GM12878 (cell line): ENCODE measurements around the gene USH1C. TPM values are rescaled to one million over a fixed set of nuclear protein-coding genes. Genes with fewer than 3 reads are reported as not detected.

Experiments
- ATAC-seq: fragments of 200-7000 bp; cut with Tn5 transposase; 3 replicates; pipeline ENCODE4 v1.9.1; 2020; ENCODE audit warnings: mild to moderate bottlenecking, moderate library complexity
- BruUV-seq: library from RNA; stranded (reverse); fragments of 400-500 nt; replicated peaks from 2 replicates; lab custom pipeline; 2021; lab: Mats Ljungman, UMichigan
- CTCF ChIA-PET: fragments of 300-600 bp; sonication (Branson Sonifier 250); formaldehyde crosslinking; extraction: SDS; loops from one replicate; lab custom pipeline; 2021; ENCODE audit warnings: inconsistent platforms; lab: Yijun Ruan, JAX
- POLR2A ChIA-PET: fragments of 350-600 bp; formaldehyde crosslinking; extraction: SDS; loops from one replicate; lab custom pipeline; 2021; ENCODE audit warnings: inconsistent platforms; lab: Charles Lee
- RAD21 ChIA-PET: fragments of 300-600 bp; sonication (Branson Sonifier 250); formaldehyde crosslinking; loops from one replicate; lab custom pipeline; 2023; ENCODE audit warnings: antibody characterized with exemption; ENCODE audit not compliant: unreplicated experiment; lab: Charles Lee
- SMC1A ChIA-PET: fragments of 300-600 bp; sonication (Branson Sonifier 250); formaldehyde crosslinking; loops from one replicate; lab custom pipeline; 2023; ENCODE audit not compliant: unreplicated experiment, uncharacterized antibody; lab: Charles Lee
- DNase-seq: peaks from one replicate; pipeline ENCODE4 v3.0.0-alpha.2; 2011; ENCODE audit warnings: low read depth, low spot score
- FAIRE-seq: peaks from 3 replicates; lab custom pipeline; 2011; peaks lifted over from hg19 to GRCh38; lab: Jason Lieb, UNC
- H2AFZ ChIP-seq: 2 replicates; pipeline ENCODE4 v1.6.0; 2011; ENCODE audit warnings: low read depth, low read length, control low read depth; ENCODE audit not compliant: control insufficient read depth
- H3K27ac ChIP-seq: 2 replicates; pipeline ENCODE4 v1.5.1; 2011; ENCODE audit warnings: control low read depth; ENCODE audit not compliant: control insufficient read depth, insufficient read depth
- H3K27me3 ChIP-seq, 2 experiments: replicated peaks in 1 of 2; 2 replicates each; pipeline versions ENCODE4 v1.6.0 to v1.6.1; 2011; ENCODE audit warnings: low read length in 1 of 2; ENCODE audit not compliant: control insufficient read depth in 2 of 2, insufficient read depth in 2 of 2
- H3K36me3 ChIP-seq, 2 experiments: 2 replicates each; pipeline ENCODE4 v1.5.1; 2011; ENCODE audit warnings: low read length in 1 of 2; ENCODE audit not compliant: control insufficient read depth in 2 of 2, insufficient read depth in 2 of 2
- H3K4me1 ChIP-seq: 2 replicates; pipeline ENCODE4 v1.6.1; 2011; ENCODE audit warnings: mild to moderate bottlenecking, low read length, moderate library complexity, mixed read lengths; ENCODE audit not compliant: control insufficient read depth, insufficient read depth
- H3K4me2 ChIP-seq: 2 replicates; pipeline ENCODE4 v1.6.0; 2011; ENCODE audit warnings: control low read depth; ENCODE audit not compliant: control insufficient read depth, insufficient read depth
- H3K4me3 ChIP-seq: fragments of 200-600 bp; sonication (generic); 2 replicates; pipeline ENCODE4 v1.5.1; 2016
- H3K79me2 ChIP-seq: 2 replicates; pipeline ENCODE4 v1.6.0; 2011; ENCODE audit warnings: low read length; ENCODE audit not compliant: control insufficient read depth, insufficient read depth
- H3K9ac ChIP-seq: 2 replicates; pipeline ENCODE4 v1.8.0; 2011; ENCODE audit warnings: low read length, control low read depth, mixed read lengths; ENCODE audit not compliant: control insufficient read depth, insufficient read depth
- H3K9me3 ChIP-seq: replicated peaks from 3 replicates; pipeline ENCODE4 v1.5.1; 2011; ENCODE audit warnings: mild to moderate bottlenecking, low read length; ENCODE audit not compliant: control insufficient read depth, insufficient read depth
- H4K20me1 ChIP-seq: 2 replicates; pipeline ENCODE4 v1.6.0; 2011; ENCODE audit not compliant: control insufficient read depth, insufficient read depth
- DPF2 ChIP-seq: fragments of 450-650 bp; IDR thresholded peaks from 2 replicates; pipeline ENCODE4 v1.6.1; 2017; ENCODE audit warnings: mild to moderate bottlenecking
- FOS ChIP-seq: IDR thresholded peaks from 3 replicates; pipeline ENCODE4 v1.6.1; 2011; ENCODE audit warnings: borderline replicate concordance; ENCODE audit not compliant: insufficient read length; ENCODE audit errors: extremely low read depth
- HSF1 ChIP-seq: fragments of 150-350 bp; IDR thresholded peaks from 2 replicates; pipeline ENCODE4 v1.6.1; 2014; ENCODE audit warnings: mild to moderate bottlenecking, low read depth, low read length
- JUND ChIP-seq: IDR thresholded peaks from 2 replicates; pipeline ENCODE4 v1.6.1; 2012; ENCODE audit warnings: low read depth, mild to moderate bottlenecking, low read length, improper control_type of control experiment, moderate library complexity
- POLR2A ChIP-seq: IDR thresholded peaks from 2 replicates; pipeline ENCODE4 v1.6.1; 2011; ENCODE audit warnings: low read depth, mild to moderate bottlenecking, low read length
- POLR2AphosphoS5 ChIP-seq: IDR thresholded peaks from 2 replicates; pipeline ENCODE4 v1.6.1; 2011; ENCODE audit warnings: mild to moderate bottlenecking, low read length, inconsistent platforms
- RELA ChIP-seq: fragments of 450-650 bp; IDR thresholded peaks from 2 replicates; pipeline ENCODE4 v1.8.0; 2014; ENCODE audit warnings: borderline replicate concordance; ENCODE audit not compliant: partially characterized antibody
- RELB ChIP-seq: fragments of 450-650 bp; IDR thresholded peaks from 2 replicates; pipeline ENCODE4 v1.6.1; 2017; ENCODE audit warnings: low read depth, mild to moderate bottlenecking, moderate library complexity
- STAT1 ChIP-seq: fragments of 450-650 bp; conservative IDR thresholded peaks from 2 replicates; pipeline ENCODE4 v1.6.1; 2014; ENCODE audit warnings: antibody characterized with exemption, mild to moderate bottlenecking
- USF2 ChIP-seq: IDR thresholded peaks from 2 replicates; pipeline ENCODE4 v1.6.1; 2011; ENCODE audit warnings: low read depth, low read length, improper control_type of control experiment, borderline replicate concordance
- ZBTB33 ChIP-seq: fragments of 450-650 bp; IDR thresholded peaks from 2 replicates; pipeline ENCODE4 v1.6.1; 2017; ENCODE audit warnings: mild to moderate bottlenecking
- ZNF687 ChIP-seq: fragments of 450-650 bp; IDR thresholded peaks from 2 replicates; pipeline ENCODE4 v1.6.1; 2017; ENCODE audit warnings: mild to moderate bottlenecking, moderate library complexity
- WGBS: methylation state at CpG from one replicate; pipeline ENCODE4 v1.1.6; 2016; ENCODE audit warnings: low lambda C conversion rate; ENCODE audit not compliant: insufficient replicate concordance, insufficient coverage; ENCODE audit errors: missing lambda C conversion rate; 5-methylcytosine and 5-hydroxymethylcytosine counted together
- in situ Hi-C: fragments of 300-500 bp; cut with MboI; formaldehyde crosslinking; loops from 9 replicates; pipeline ENCODE4 v1.14.3; 2018; ENCODE audit warnings: mixed read lengths
- intact Hi-C: fragments of 100-400 bp; cut with micrococcal nuclease; formaldehyde crosslinking; loops from one replicate; pipeline ENCODE4 v1.14.2; 2022; ENCODE audit not compliant: unreplicated experiment
- polyA plus RNA-seq, 11 experiments: library from polyadenylated mRNA; depleted of rRNA in 4 of 11; unstranded in 6 of 11; stranded (reverse) in 5 of 11; fragments of >200 nt; fragmentation: Nextera tagmentation in 4 of 11; fragmentation: Illumina TruSeq in 1 of 11; extraction: Ambion mirVana in 4 of 11; extraction: Trizol in 1 of 11; gene quantifications; 1 replicate in 1 of 11; 2 replicates in 10 of 11; pipeline versions ENCODE4 v1.2.1 to v1.2.3, GENCODE V29; 2011 to 2016; ENCODE audit warnings: inconsistent platforms in 2 of 11, missing spikeins in 2 of 11, low read depth in 1 of 11
- total RNA-seq, 4 experiments: library from RNA; depleted of rRNA in 3 of 4; stranded (reverse); fragments of >200 nt in 3 of 4; fragmentation: Illumina TruSeq in 1 of 4; extraction: Trizol in 1 of 4; gene quantifications; 2 replicates each; pipeline versions ENCODE4 v1.2.1 to v1.2.3, GENCODE V29; 2013 to 2021

Gene USH1C
- total and polyA plus RNA-seq, 10 of the 15 experiments (the other 5 are each of a cell fraction or from before 2014, with no cell fraction given), result not detected

GRCh38 chr11:17483505-17483904 is 60.7 kb downstream of the USH1C start:
- in situ Hi-C loops, result no loop called here
- ChIA-PET SMC1A (no interaction called here), RAD21 (no interaction called here), POLR2A (no interaction called here), CTCF (no interaction called here)
- no peaks in the 10 kb centered on the region for H3K4me1 ChIP-seq
- no peaks in the 10 kb centered on the region for H3K27me3 ChIP-seq
- H3K36me3 ChIP-seq, result no peaks in the 10 kb centered on the region
- no peak overlapping the region for H3K27ac ChIP-seq
- 30% methylated on average over 2 of the region's 2 CpGs for WGBS
- no peaks in the 10 kb centered on the region for H3K79me2 ChIP-seq
- no peak for DNase-seq
- no TSS peak for BruUV-seq
- no peak overlapping the region for H3K4me3 ChIP-seq
- H3K9me3 ChIP-seq, result no peaks in the 10 kb centered on the region
- ATAC-seq, result no peak
- intact Hi-C loops, result no loop called here
- H2AFZ ChIP-seq, result no peak overlapping the region
- H4K20me1 ChIP-seq, result no peaks in the 10 kb centered on the region
- no peak for FAIRE-seq
- no peak overlapping the region for H3K9ac ChIP-seq
- no peak overlapping the region for H3K4me2 ChIP-seq
- TF ChIP-seq HSF1, result no peak
- no peak for TF ChIP-seq POLR2AphosphoS5
- TF ChIP-seq ZNF687, result no peak
- TF ChIP-seq DPF2, result no peak
- no peak for TF ChIP-seq POLR2A
- TF ChIP-seq STAT1, result no peak
- TF ChIP-seq ZBTB33, result no peak
- no peak for TF ChIP-seq RELA
- TF ChIP-seq USF2, result no peak
- TF ChIP-seq RELB, result no peak
- TF ChIP-seq FOS, result no peak
- no peak for TF ChIP-seq JUND
